ENCODE measurements around the gene ERBB2. TPM values are rescaled to one million over a fixed set of nuclear protein-coding genes. Genes with fewer than 3 reads are reported as not detected.
A peak's percentile ranks its signal among the peaks of the same experiment; 100 is the strongest.
"Not testable (repeated sequence)": the region's sequence is repeated elsewhere in the genome, so short reads cannot be mapped to it uniquely, and the experiment has no call there.

The ERBB2 gene
- total RNA-seq, 1 experiment from 2014 or later, result 4,830 TPM

GRCh38 chr17:39745335-39746144 lies 45.7 kb downstream of the ERBB2 start:
- Mint-ChIP-seq H3K4me3 (ENCODE audit: low read depth, unreplicated experiment) (no peak overlapping the region), H3K9me3 (ENCODE audit: low read depth, unreplicated experiment) (no peaks in the 10 kb centered on the region), H3K36me3 (ENCODE audit: insufficient read depth, unreplicated experiment) (peaks cover 100% of the 10 kb centered on the region), H3K27ac (ENCODE audit: unreplicated experiment) (peak overlapping the region; percentile 0), H3K27me3 (ENCODE audit: unreplicated experiment) (no peaks in the 10 kb centered on the region), H3K4me1 (ENCODE audit: low read depth, unreplicated experiment) (peaks cover 32% of the 10 kb centered on the region)
- no TSS peak for BruUV-seq (replicated peaks)
- intact Hi-C loops (cut with micrococcal nuclease; ENCODE audit: unreplicated experiment), result no loop called here
- CTCF ChIA-PET, result interaction anchor here (0.5 to 161.2 kb wide), 17 partner anchors 18 to 645 kb away, joined by 3 to 42089 read pairs (median 20); partner anchors contain the start of genes ERBB2, GRB7, GSDMA and LRRC3C
- no peak for TF ChIP-seq CTCF (IDR thresholded peaks at IDR 0.05; ENCODE audit: unreplicated experiment)
- DNase-seq, result no peak

GRCh38 chr17:39746145-39746461 lies 46.2 kb downstream of the ERBB2 start:
- Mint-ChIP-seq H3K36me3 (ENCODE audit: insufficient read depth, unreplicated experiment) (peaks cover 100% of the 10 kb centered on the region), H3K9me3 (ENCODE audit: low read depth, unreplicated experiment) (no peaks in the 10 kb centered on the region)

GRCh38 chr17:39747745-39748144 lies 47.9 kb downstream of the ERBB2 start:
- Mint-ChIP-seq H3K27ac (ENCODE audit: unreplicated experiment) (peak overlapping the region; percentile 4), H3K4me1 (ENCODE audit: low read depth, unreplicated experiment) (peaks cover 32% of the 10 kb centered on the region), H3K27me3 (ENCODE audit: unreplicated experiment) (no peaks in the 10 kb centered on the region), H3K36me3 (ENCODE audit: insufficient read depth, unreplicated experiment) (peaks cover 100% of the 10 kb centered on the region), H3K9me3 (ENCODE audit: low read depth, unreplicated experiment) (no peaks in the 10 kb centered on the region), H3K4me3 (ENCODE audit: low read depth, unreplicated experiment) (no peak overlapping the region)
- BruUV-seq (replicated peaks), result no TSS peak
- intact Hi-C loops (cut with micrococcal nuclease; ENCODE audit: unreplicated experiment), result no loop called here
- DNase-seq, result peak; percentile 85
- CTCF ChIA-PET, result interaction anchor here (0.5 to 161.2 kb wide), 31 partner anchors 20 to 536 kb away, joined by 3 to 42089 read pairs (median 9); partner anchors contain the start of genes ERBB2, GRB7, GSDMA and LRRC3C
- TF ChIP-seq CTCF (IDR thresholded peaks at IDR 0.05; ENCODE audit: unreplicated experiment), result no peak

More at GRCh38 chr17:39746145-39746461, 46.2 kb downstream of the ERBB2 start:
- H3K4me1 Mint-ChIP-seq (ENCODE audit: low read depth, unreplicated experiment), result peaks cover 32% of the 10 kb centered on the region
- CTCF ChIA-PET, result interaction anchor here (0.5 to 161.2 kb wide), 19 partner anchors 19 to 644 kb away, joined by 3 to 42089 read pairs (median 10); partner anchors contain the start of genes ERBB2, GRB7, GSDMA and LRRC3C
- no peak for TF ChIP-seq CTCF (IDR thresholded peaks at IDR 0.05; ENCODE audit: unreplicated experiment)
- intact Hi-C loops (cut with micrococcal nuclease; ENCODE audit: unreplicated experiment), result no loop called here
- peak overlapping the region; percentile 0 for H3K27ac Mint-ChIP-seq (ENCODE audit: unreplicated experiment)
- no peak overlapping the region for H3K4me3 Mint-ChIP-seq (ENCODE audit: low read depth, unreplicated experiment)
- no peak for DNase-seq
- BruUV-seq (replicated peaks), result no TSS peak
- H3K27me3 Mint-ChIP-seq (ENCODE audit: unreplicated experiment), result no peaks in the 10 kb centered on the region

- BruUV-seq (replicated peaks); H3K9me3 Mint-ChIP-seq (ENCODE audit: low read depth, unreplicated experiment); intact Hi-C loops (cut with micrococcal nuclease; ENCODE audit: unreplicated experiment); H3K27me3 Mint-ChIP-seq (ENCODE audit: unreplicated experiment); H3K4me3 Mint-ChIP-seq (ENCODE audit: low read depth, unreplicated experiment); DNase-seq: not testable (repeated sequence)
- H3K4me1 Mint-ChIP-seq (ENCODE audit: low read depth, unreplicated experiment), result peaks cover 40% of the 10 kb centered on the region
- CTCF ChIA-PET, result interaction anchor here (0.6 to 161.2 kb wide), 35 partner anchors 21 to 902 kb away, joined by 3 to 42089 read pairs (median 9); partner anchors contain the start of genes ERBB2, GRB7, GSDMA and GSDMB
- peak overlapping the region; percentile 4 for H3K27ac Mint-ChIP-seq (ENCODE audit: unreplicated experiment)
- H3K36me3 Mint-ChIP-seq (ENCODE audit: insufficient read depth, unreplicated experiment), result peaks cover 100% of the 10 kb centered on the region
Measured at GRCh38 chr17:39748444-39749034, 48.7 kb downstream of the ERBB2 start.

Data from Calu3 (cell line).